H9 (cell line): Measurements from ENCODE around the gene CCDC88C. TPM values are rescaled to one million over a fixed set of nuclear protein-coding genes. Genes with fewer than 3 reads are reported as not detected.

Experiments used
- DNase-seq: peaks from one replicate; pipeline ENCODE4 v3.0.0-alpha.2; 2017
- H2AFZ ChIP-seq: one replicate; pipeline ENCODE4 v1.6.1; 2013; ENCODE audit warnings: mild to moderate bottlenecking, low read length, control low read depth, moderate library complexity
- H2AK5ac ChIP-seq: 2 replicates; pipeline ENCODE4 v1.6.1; 2013; ENCODE audit warnings: low read length, control low read depth, mixed read lengths; ENCODE audit not compliant: insufficient read length
- H2BK120ac ChIP-seq: one replicate; pipeline ENCODE4 v1.6.1; 2013; ENCODE audit warnings: low read depth, mild to moderate bottlenecking, low read length, control low read depth, inconsistent platforms; ENCODE audit not compliant: poor library complexity, severe bottlenecking
- H2BK12ac ChIP-seq: 2 replicates; pipeline ENCODE4 v1.6.1; 2013; ENCODE audit warnings: low read length, control low read depth, mixed read lengths, low read depth; ENCODE audit not compliant: insufficient read length
- H2BK15ac ChIP-seq: 2 replicates; pipeline ENCODE4 v1.6.1; 2013; ENCODE audit warnings: low read depth, low read length, control low read depth
- H2BK20ac ChIP-seq: one replicate; pipeline ENCODE4 v1.6.1; 2013; ENCODE audit warnings: low read depth, mild to moderate bottlenecking, low read length, control low read depth, inconsistent platforms; ENCODE audit not compliant: poor library complexity, severe bottlenecking
- H2BK5ac ChIP-seq: 2 replicates; pipeline ENCODE4 v1.6.1; 2013; ENCODE audit warnings: low read length, control low read depth, mixed read lengths; ENCODE audit not compliant: insufficient read length
- H3K14ac ChIP-seq: 2 replicates; pipeline ENCODE4 v1.6.1; 2013; ENCODE audit warnings: low read length, control low read depth; ENCODE audit not compliant: insufficient read depth
- H3K18ac ChIP-seq: 2 replicates; pipeline ENCODE4 v1.6.1; 2013; ENCODE audit warnings: low read depth, mild to moderate bottlenecking, mixed read lengths, low read length, control low read depth; ENCODE audit not compliant: insufficient read length
- H3K23ac ChIP-seq: 2 replicates; pipeline ENCODE4 v1.6.1; 2013; ENCODE audit warnings: low read length, control low read depth, mixed read lengths, low read depth; ENCODE audit not compliant: insufficient read length
- H3K23me2 ChIP-seq: 2 replicates; pipeline ENCODE4 v1.6.1; 2013; ENCODE audit warnings: low read depth, mild to moderate bottlenecking, mixed read lengths, low read length, control low read depth; ENCODE audit not compliant: insufficient read length, poor library complexity, severe bottlenecking
- H3K27ac ChIP-seq: 2 replicates; pipeline ENCODE4 v1.5.1; 2013; ENCODE audit warnings: low read length, control low read depth, mixed read lengths, low read depth; ENCODE audit not compliant: insufficient read length
- H3K27me3 ChIP-seq: 2 replicates; pipeline ENCODE4 v1.6.1; 2013; ENCODE audit warnings: low read length, control low read depth, inconsistent platforms; ENCODE audit not compliant: insufficient read depth
- H3K4ac ChIP-seq: 2 replicates; pipeline ENCODE4 v1.6.1; 2013; ENCODE audit warnings: low read depth, mild to moderate bottlenecking, control low read depth, inconsistent platforms, low read length, moderate library complexity
- H3K4me1 ChIP-seq: 2 replicates; pipeline ENCODE4 v1.6.1; 2013; ENCODE audit warnings: low read length, control low read depth, inconsistent platforms; ENCODE audit not compliant: insufficient read depth
- H3K4me2 ChIP-seq: 2 replicates; pipeline ENCODE4 v1.6.1; 2013; ENCODE audit warnings: low read length, control low read depth, mixed read lengths; ENCODE audit not compliant: insufficient read length, insufficient read depth
- H3K56ac ChIP-seq: 2 replicates; pipeline ENCODE4 v1.6.1; 2013; ENCODE audit warnings: low read depth, mild to moderate bottlenecking, mixed read lengths, low read length, control low read depth; ENCODE audit not compliant: insufficient read length
- H3K79me1 ChIP-seq: 2 replicates; pipeline ENCODE4 v1.6.1; 2013; ENCODE audit warnings: low read depth, mild to moderate bottlenecking, moderate library complexity, low read length, control low read depth, inconsistent platforms; ENCODE audit not compliant: insufficient read depth, poor library complexity, severe bottlenecking
- H3K79me2 ChIP-seq: 2 replicates; pipeline ENCODE4 v1.6.1; 2013; ENCODE audit warnings: low read length, control low read depth, inconsistent platforms; ENCODE audit not compliant: insufficient read depth
- H3K9ac ChIP-seq: 2 replicates; pipeline ENCODE4 v1.6.1; 2013; ENCODE audit warnings: low read length, control low read depth, mixed read lengths; ENCODE audit not compliant: insufficient read length; ENCODE audit errors: extremely low read depth
- H3K9me3 ChIP-seq: one replicate; pipeline ENCODE4 v1.6.1; 2013; ENCODE audit warnings: low read depth, low read length, inconsistent platforms; ENCODE audit not compliant: control insufficient read depth
- H3T11ph ChIP-seq: one replicate; pipeline ENCODE4 v1.6.1; 2013; ENCODE audit warnings: mild to moderate bottlenecking, low read length, control low read depth, inconsistent platforms
- H4K20me1 ChIP-seq: one replicate; pipeline ENCODE4 v1.6.1; 2013; ENCODE audit not compliant: control insufficient read depth, insufficient read length, insufficient read depth
- H4K5ac ChIP-seq: 2 replicates; pipeline ENCODE4 v1.6.1; 2013; ENCODE audit warnings: low read depth, mild to moderate bottlenecking, mixed read lengths, low read length, control low read depth; ENCODE audit not compliant: insufficient read length
- H4K8ac ChIP-seq: replicated peaks from 2 replicates; pipeline ENCODE4 v1.6.1; 2013; ENCODE audit warnings: low read length, control low read depth, mixed read lengths, low read depth; ENCODE audit not compliant: insufficient read length
- H4K91ac ChIP-seq: 2 replicates; pipeline ENCODE4 v1.6.1; 2013; ENCODE audit warnings: low read depth, mild to moderate bottlenecking, moderate library complexity, mixed read lengths, low read length, control low read depth; ENCODE audit not compliant: insufficient read length
- H3K27ac Mint-ChIP-seq, 3 experiments: 2 replicates in 2 of 3; 3 replicates in 1 of 3; pipeline ENCODE4 v1.8.0; 2020 to 2021; ENCODE audit warnings: mixed read lengths in 3 of 3, mild to moderate bottlenecking in 1 of 3, moderate library complexity in 1 of 3
- H3K27me3 Mint-ChIP-seq: 2 replicates; pipeline ENCODE4 v1.8.0; 2021; ENCODE audit warnings: low read depth, mild to moderate bottlenecking, moderate library complexity, mixed read lengths
- H3K36me3 Mint-ChIP-seq, 3 experiments: 2 replicates in 2 of 3; 3 replicates in 1 of 3; pipeline ENCODE4 v1.8.0; 2020 to 2021; ENCODE audit warnings: low read depth in 3 of 3, mixed read lengths in 3 of 3; ENCODE audit not compliant: insufficient read depth in 1 of 3
- H3K4me1 Mint-ChIP-seq, 2 experiments: 2 replicates each; pipeline ENCODE4 v1.8.0; 2020; ENCODE audit warnings: mixed read lengths in 2 of 2
- H3K4me3 Mint-ChIP-seq, 2 experiments: 2 replicates in 1 of 2; 3 replicates in 1 of 2; pipeline ENCODE4 v1.8.0; 2020 to 2021; ENCODE audit warnings: mild to moderate bottlenecking in 2 of 2, mixed read lengths in 2 of 2, moderate library complexity in 1 of 2
- H3K9me3 Mint-ChIP-seq, 2 experiments: 2 replicates in 1 of 2; 3 replicates in 1 of 2; pipeline ENCODE4 v1.8.0; 2020; ENCODE audit warnings: mild to moderate bottlenecking in 2 of 2, mixed read lengths in 2 of 2, moderate library complexity in 1 of 2
- WGBS: extraction: QIAGEN DNeasy Blood & Tissue Kit; methylation state at CpG from one replicate; pipeline ENCODE4 v1.1.7; 2013; ENCODE audit warnings: missing lambda C conversion rate, low lambda C conversion rate, mixed read lengths; ENCODE audit not compliant: insufficient read length; ENCODE audit errors: extremely low coverage; 5-methylcytosine and 5-hydroxymethylcytosine counted together
- total RNA-seq: library from RNA; stranded (reverse); gene quantifications from 2 replicates; pipeline ENCODE4 v1.2.1, GENCODE V29; 2021
- TF ChIP-seq, protein P1 (sequence below): fragments of 200-600 bp; sonication (generic); conservative IDR thresholded peaks from 3 replicates; pipeline ENCODE4 v1.8.0; 2021; ENCODE audit warnings: antibody characterized with exemption, mild to moderate bottlenecking

The CCDC88C gene
- total RNA-seq, 1 experiment from 2014 or later = 52.4 TPM

DNA sequence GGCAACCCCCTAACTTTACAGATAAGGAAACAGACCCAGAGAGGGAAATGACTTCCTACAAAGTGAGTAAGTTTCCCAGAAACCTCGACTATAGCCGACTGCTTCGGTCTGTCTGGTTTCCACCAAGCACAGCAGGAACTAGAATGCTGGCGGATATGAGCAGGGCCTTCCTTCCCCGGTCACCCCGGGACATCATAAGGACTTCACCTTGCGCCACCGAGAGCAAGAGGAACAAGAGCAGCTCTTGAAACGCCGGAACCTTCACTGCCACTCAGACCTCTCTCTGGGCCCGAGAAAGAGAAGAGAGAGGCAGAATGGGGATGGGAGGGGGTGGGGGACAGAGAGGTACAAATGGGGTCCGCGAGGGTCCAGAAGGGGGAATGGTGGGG lies 143.7 kb downstream of the CCDC88C start:
- no peaks in the 10 kb centered on the region for H3K4me1 ChIP-seq
- H2BK120ac ChIP-seq = no peak overlapping the region
- H3K56ac ChIP-seq = no peak overlapping the region
- no peak overlapping the region for H4K8ac ChIP-seq
- H3K23me2 ChIP-seq = no peaks in the 10 kb centered on the region
- no peaks in the 10 kb centered on the region for H3K79me2 ChIP-seq
- H3T11ph ChIP-seq = no peak overlapping the region
- H3K79me1 ChIP-seq = no peaks in the 10 kb centered on the region
- no peak overlapping the region for H4K91ac ChIP-seq
- H3K14ac ChIP-seq = no peak overlapping the region
- H3K4me3 Mint-ChIP-seq = no peak overlapping the region
- no peaks in the 10 kb centered on the region for H3K27me3 ChIP-seq
- peaks cover 0 to 8% of the 10 kb centered on the region in 2 experiments; a peak in 1 of 4 replicates for H3K4me1 Mint-ChIP-seq
- H3K9ac ChIP-seq = no peak overlapping the region
- H3K4me2 ChIP-seq = no peak overlapping the region
- no peak overlapping the region for H2BK5ac ChIP-seq
- no peak overlapping the region for H2BK20ac ChIP-seq
- no peaks in the 10 kb centered on the region for H4K20me1 ChIP-seq
- no peaks in the 10 kb centered on the region for H3K9me3 Mint-ChIP-seq
- H3K27ac Mint-ChIP-seq = no peak overlapping the region
- no peak overlapping the region for H2AK5ac ChIP-seq
- TF ChIP-seq, protein P1, sequence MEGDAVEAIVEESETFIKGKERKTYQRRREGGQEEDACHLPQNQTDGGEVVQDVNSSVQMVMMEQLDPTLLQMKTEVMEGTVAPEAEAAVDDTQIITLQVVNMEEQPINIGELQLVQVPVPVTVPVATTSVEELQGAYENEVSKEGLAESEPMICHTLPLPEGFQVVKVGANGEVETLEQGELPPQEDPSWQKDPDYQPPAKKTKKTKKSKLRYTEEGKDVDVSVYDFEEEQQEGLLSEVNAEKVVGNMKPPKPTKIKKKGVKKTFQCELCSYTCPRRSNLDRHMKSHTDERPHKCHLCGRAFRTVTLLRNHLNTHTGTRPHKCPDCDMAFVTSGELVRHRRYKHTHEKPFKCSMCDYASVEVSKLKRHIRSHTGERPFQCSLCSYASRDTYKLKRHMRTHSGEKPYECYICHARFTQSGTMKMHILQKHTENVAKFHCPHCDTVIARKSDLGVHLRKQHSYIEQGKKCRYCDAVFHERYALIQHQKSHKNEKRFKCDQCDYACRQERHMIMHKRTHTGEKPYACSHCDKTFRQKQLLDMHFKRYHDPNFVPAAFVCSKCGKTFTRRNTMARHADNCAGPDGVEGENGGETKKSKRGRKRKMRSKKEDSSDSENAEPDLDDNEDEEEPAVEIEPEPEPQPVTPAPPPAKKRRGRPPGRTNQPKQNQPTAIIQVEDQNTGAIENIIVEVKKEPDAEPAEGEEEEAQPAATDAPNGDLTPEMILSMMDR = no peak
- no peaks in the 10 kb centered on the region for H3K9me3 ChIP-seq
- H2AFZ ChIP-seq = no peak overlapping the region
- no peak overlapping the region for H2BK15ac ChIP-seq
- H4K5ac ChIP-seq = no peak overlapping the region
- no peak overlapping the region for H3K4ac ChIP-seq
- no peak overlapping the region for H3K18ac ChIP-seq
- H3K27me3 Mint-ChIP-seq = no peaks in the 10 kb centered on the region
- peaks cover 11 to 43% (median 27%) of the 10 kb centered on the region in 3 experiments for H3K36me3 Mint-ChIP-seq
- H3K27ac ChIP-seq = no peak overlapping the region
- no peak overlapping the region for H2BK12ac ChIP-seq
- no peak overlapping the region for H3K23ac ChIP-seq
- whole genome bisulfite sequencing = no CpG with 5 or more reads among the region's 13 CpGs
- no peak for DNase-seq
